Peyer's patch (tissue), 4 donors: ENCODE results near the gene ABCE1. TPM values are rescaled to one million over a fixed set of nuclear protein-coding genes. Genes with fewer than 3 reads are reported as not detected.

Experiments
- DNase-seq, 3 donors: peaks; one replicate each; pipeline ENCODE4 v3.0.0-alpha.2; 2017 to 2019
- H3K27ac ChIP-seq, 4 donors: fragments of 200-600 bp; sonication (generic); one replicate each; pipeline ENCODE4 v1.5.1; 2016 to 2019
- H3K27me3 ChIP-seq, 2 donors: fragments of 200-600 bp; sonication (generic); one replicate each; pipeline ENCODE4 v1.5.1; 2019
- H3K36me3 ChIP-seq, 3 donors: fragments of 200-600 bp; sonication (generic); one replicate each; pipeline ENCODE4 v1.5.1; 2016 to 2019
- H3K4me1 ChIP-seq, 4 donors: fragments of 200-600 bp; sonication (generic); one replicate each; pipeline ENCODE4 v1.5.1; 2016 to 2019
- H3K4me3 ChIP-seq, 4 donors: fragments of 200-600 bp; sonication (generic); 1 replicate in 3 of 4; 2 replicates in 1 of 4; pipeline ENCODE4 v1.5.1; 2016 to 2019; ENCODE audit warnings: mild to moderate bottlenecking in 1 of 4
- H3K9me3 ChIP-seq, 4 donors: fragments of 200-600 bp; sonication (generic); one replicate each; pipeline ENCODE4 v1.5.1; 2016 to 2019; ENCODE audit warnings: mild to moderate bottlenecking in 1 of 4
- POLR2A ChIP-seq, 2 donors: fragments of 450-650 bp; IDR thresholded peaks; one replicate each; pipeline ENCODE4 v1.5.1; 2017; ENCODE audit warnings: antibody characterized with exemption in 2 of 2, mild to moderate bottlenecking in 2 of 2, moderate library complexity in 2 of 2
- total RNA-seq, 4 donors: library from RNA; depleted of rRNA; stranded (reverse); fragments of >200 nt; gene quantifications; one replicate each; pipeline ENCODE4 v1.1.0, GENCODE V29; 2016
- TF ChIP-seq, protein P1 (sequence below), 6 experiments: fragments of 450-650 bp in 4 of 6; fragments of 200-600 bp in 2 of 6; sonication (generic) in 1 of 6; IDR thresholded peaks; one replicate each; pipeline ENCODE4 v1.5.1; 2017 to 2019; ENCODE audit warnings: antibody characterized with exemption in 6 of 6, mild to moderate bottlenecking in 3 of 6, moderate library complexity in 1 of 6

The ABCE1 gene
- total RNA-seq, 4 donors from 2014 or later = 15.4 to 56.9 (median 32.9) TPM

- H3K27ac ChIP-seq = no peak overlapping the region
- H3K9me3 ChIP-seq = no peaks in the 10 kb centered on the region
- H3K36me3 ChIP-seq = peaks cover 0 to 13% (median 0%) of the 10 kb centered on the region in 3 donors
- H3K27me3 ChIP-seq = no peaks in the 10 kb centered on the region
- no peak for DNase-seq
- H3K4me3 ChIP-seq = no peak overlapping the region
- TF ChIP-seq, protein P1, sequence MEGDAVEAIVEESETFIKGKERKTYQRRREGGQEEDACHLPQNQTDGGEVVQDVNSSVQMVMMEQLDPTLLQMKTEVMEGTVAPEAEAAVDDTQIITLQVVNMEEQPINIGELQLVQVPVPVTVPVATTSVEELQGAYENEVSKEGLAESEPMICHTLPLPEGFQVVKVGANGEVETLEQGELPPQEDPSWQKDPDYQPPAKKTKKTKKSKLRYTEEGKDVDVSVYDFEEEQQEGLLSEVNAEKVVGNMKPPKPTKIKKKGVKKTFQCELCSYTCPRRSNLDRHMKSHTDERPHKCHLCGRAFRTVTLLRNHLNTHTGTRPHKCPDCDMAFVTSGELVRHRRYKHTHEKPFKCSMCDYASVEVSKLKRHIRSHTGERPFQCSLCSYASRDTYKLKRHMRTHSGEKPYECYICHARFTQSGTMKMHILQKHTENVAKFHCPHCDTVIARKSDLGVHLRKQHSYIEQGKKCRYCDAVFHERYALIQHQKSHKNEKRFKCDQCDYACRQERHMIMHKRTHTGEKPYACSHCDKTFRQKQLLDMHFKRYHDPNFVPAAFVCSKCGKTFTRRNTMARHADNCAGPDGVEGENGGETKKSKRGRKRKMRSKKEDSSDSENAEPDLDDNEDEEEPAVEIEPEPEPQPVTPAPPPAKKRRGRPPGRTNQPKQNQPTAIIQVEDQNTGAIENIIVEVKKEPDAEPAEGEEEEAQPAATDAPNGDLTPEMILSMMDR (IDR thresholded peaks at IDR 0.05) = no peak
- no peak for TF ChIP-seq POLR2A (IDR thresholded peaks at IDR 0.05)
- no peaks in the 10 kb centered on the region for H3K4me1 ChIP-seq
Measured at GRCh38 chr4:145075742-145076468, 22.2 kb upstream of the ABCE1 start.

DNA sequence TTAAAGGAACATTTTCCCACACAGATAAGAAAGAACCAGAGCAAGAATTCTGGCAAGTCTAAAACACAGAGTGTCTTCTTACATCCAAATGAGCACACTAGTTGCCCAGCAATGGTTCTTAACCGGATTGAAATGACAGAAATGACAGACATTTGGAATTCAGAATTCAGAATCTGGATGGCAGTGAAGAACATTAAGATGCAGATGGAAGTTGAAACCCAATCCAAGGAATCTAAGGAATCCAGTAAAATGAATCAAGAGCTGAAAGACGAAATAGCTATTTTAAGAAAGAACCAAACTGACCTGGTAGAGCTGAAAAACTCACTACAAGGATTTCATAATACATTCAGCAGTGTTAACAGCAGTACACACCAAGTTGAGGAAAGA lies 21.6 kb upstream of the ABCE1 start:
- Histone ChIP-seq H3K27me3 (no peaks in the 10 kb centered on the region), H3K4me1 (no peaks in the 10 kb centered on the region), H3K9me3 (no peaks in the 10 kb centered on the region), H3K4me3 (no peak overlapping the region), H3K27ac (no peak overlapping the region), H3K36me3 (peaks cover 0 to 16% (median 0%) of the 10 kb centered on the region in 3 donors)
- TF ChIP-seq, protein P1 (IDR thresholded peaks at IDR 0.05) = no peak
- TF ChIP-seq POLR2A (IDR thresholded peaks at IDR 0.05) = no peak
- DNase-seq = no peak

- TF ChIP-seq, protein P1 (IDR thresholded peaks at IDR 0.05) = no peak
- no peak for DNase-seq
- Histone ChIP-seq H3K4me3 (no peak overlapping the region), H3K36me3 (peaks cover 0 to 24% (median 0%) of the 10 kb centered on the region in 3 donors), H3K27me3 (no peaks in the 10 kb centered on the region), H3K9me3 (no peaks in the 10 kb centered on the region), H3K27ac (no peak overlapping the region), H3K4me1 (no peaks in the 10 kb centered on the region)
Measured at GRCh38 chr4:145081756-145082155, 16.4 kb upstream of the ABCE1 start.

GRCh38 chr4:145083891-145084605 lies 14.1 kb upstream of the ABCE1 start:
- peaks cover 0 to 24% (median 0%) of the 10 kb centered on the region in 3 donors for H3K36me3 ChIP-seq
- H3K4me3 ChIP-seq = no peak overlapping the region
- H3K27ac ChIP-seq = no peak overlapping the region
- TF ChIP-seq, protein P1 (IDR thresholded peaks at IDR 0.05) = no peak
- no peak for TF ChIP-seq POLR2A (IDR thresholded peaks at IDR 0.05)
- no peaks in the 10 kb centered on the region for H3K4me1 ChIP-seq
- no peak for DNase-seq
- H3K27me3 ChIP-seq = no peaks in the 10 kb centered on the region
- H3K9me3 ChIP-seq = no peaks in the 10 kb centered on the region

GRCh38 chr4:145090380-145090779 lies 7.7 kb upstream of the ABCE1 start:
- no peak for DNase-seq
- Histone ChIP-seq H3K27ac (no peak overlapping the region), H3K36me3 (peaks cover 0 to 52% (median 3%) of the 10 kb centered on the region in 3 donors), H3K4me3 (no peak overlapping the region), H3K4me1 (no peaks in the 10 kb centered on the region), H3K9me3 (peaks cover 0 to 7% (median 0%) of the 10 kb centered on the region in 4 donors), H3K27me3 (no peaks in the 10 kb centered on the region)
- TF ChIP-seq, protein P1 (IDR thresholded peaks at IDR 0.05) = no peak
